Stomach smooth muscle (tissue), 2 donors: ENCODE measurements around the gene MOGAT1.
A peak's percentile ranks its signal among the peaks of the same experiment; 100 is the strongest.

ENCODE experiments used
- H3K27ac ChIP-seq: one replicate; pipeline ENCODE4 v1.7.0; 2013; ENCODE audit warnings: mild to moderate bottlenecking, low read length, inconsistent platforms
- H3K27me3 ChIP-seq, 2 donors: one replicate each; pipeline ENCODE4 v1.7.0; 2013; ENCODE audit warnings: low read length in 2 of 2; ENCODE audit not compliant: insufficient read depth in 2 of 2, control insufficient read depth in 1 of 2
- H3K36me3 ChIP-seq, 2 donors: one replicate each; pipeline ENCODE4 v1.7.0; 2013; ENCODE audit warnings: low read length in 2 of 2; ENCODE audit not compliant: control insufficient read depth in 2 of 2, insufficient read depth in 2 of 2
- H3K4me1 ChIP-seq: one replicate; pipeline ENCODE4 v1.7.0; 2013; ENCODE audit warnings: low read length; ENCODE audit not compliant: control insufficient read depth, insufficient read depth
- H3K4me3 ChIP-seq, 2 donors: one replicate each; pipeline ENCODE4 v1.7.0; 2013; ENCODE audit warnings: low read length in 2 of 2
- H3K9ac ChIP-seq, 2 donors: one replicate each; pipeline ENCODE4 v1.7.0; 2013; ENCODE audit warnings: low read length in 2 of 2, mild to moderate bottlenecking in 1 of 2
- H3K9me3 ChIP-seq, 2 donors: one replicate each; pipeline ENCODE4 v1.7.0; 2013; ENCODE audit warnings: low read length in 2 of 2; ENCODE audit not compliant: control insufficient read depth in 2 of 2
- donor health status: healthy.
- donor health status: Pancreatic carcinoma.

The MOGAT1 gene

DNA sequence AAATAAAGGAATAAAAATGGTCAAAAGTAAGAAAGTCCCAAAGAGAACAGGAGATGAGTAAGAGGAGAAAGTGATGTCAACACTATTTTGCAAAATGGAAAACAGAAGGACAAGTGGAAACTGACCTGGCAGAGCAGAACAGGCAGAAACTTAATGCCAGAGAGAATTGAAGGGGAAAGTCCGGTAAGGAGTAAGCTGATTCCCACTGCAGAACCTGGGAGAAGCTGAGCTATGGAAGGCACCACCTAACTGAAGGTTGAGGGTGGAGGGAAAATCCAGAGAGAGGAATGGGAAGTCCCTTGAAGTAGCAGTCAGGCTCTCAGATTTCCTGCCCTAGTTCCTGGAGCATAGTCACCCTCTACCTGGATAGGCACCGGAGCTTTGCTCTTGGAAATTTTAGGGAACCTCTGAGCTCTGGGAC lies 59.8 kb downstream of the MOGAT1 start:
- H3K9ac ChIP-seq = no peak overlapping the region
- no peaks in the 10 kb centered on the region for H3K9me3 ChIP-seq
- no peaks in the 10 kb centered on the region for H3K36me3 ChIP-seq
- H3K4me3 ChIP-seq = no peak overlapping the region
- H3K4me1 ChIP-seq = peaks cover 30% of the 10 kb centered on the region
- no peaks in the 10 kb centered on the region for H3K27me3 ChIP-seq
- H3K27ac ChIP-seq = no peak overlapping the region

- no peak overlapping the region for H3K27ac ChIP-seq
- no peaks in the 10 kb centered on the region for H3K27me3 ChIP-seq
- H3K36me3 ChIP-seq = no peaks in the 10 kb centered on the region
- no peak overlapping the region for H3K9ac ChIP-seq
- H3K9me3 ChIP-seq = no peaks in the 10 kb centered on the region
- no peak overlapping the region for H3K4me3 ChIP-seq
- peaks cover 30% of the 10 kb centered on the region for H3K4me1 ChIP-seq
Measured at GRCh38 chr2:222732489-222733178, 61.2 kb downstream of the MOGAT1 start.

DNA sequence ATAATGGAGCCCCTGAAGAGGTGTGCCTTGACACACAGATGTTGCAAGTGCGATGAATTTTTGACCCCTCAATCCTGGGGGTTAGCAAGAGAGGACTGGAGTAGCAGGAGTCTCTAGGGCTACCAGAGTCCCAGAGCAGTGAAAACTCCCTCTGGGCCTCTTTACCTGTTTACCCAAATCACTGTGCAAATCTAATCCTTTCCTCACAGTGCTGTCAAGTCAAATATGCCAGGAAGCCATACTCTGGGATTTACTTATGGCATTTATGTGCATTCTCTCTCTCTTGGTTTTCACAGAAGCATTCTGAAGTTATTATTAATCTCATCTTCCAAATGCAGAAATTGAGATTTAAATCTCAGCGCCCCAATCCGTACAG lies 62.0 kb downstream of the MOGAT1 start:
- Histone ChIP-seq H3K9ac (no peak overlapping the region), H3K4me1 (peaks cover 30% of the 10 kb centered on the region), H3K36me3 (no peaks in the 10 kb centered on the region), H3K27ac (no peak overlapping the region), H3K9me3 (no peaks in the 10 kb centered on the region), H3K27me3 (no peaks in the 10 kb centered on the region), H3K4me3 (no peak overlapping the region)

GRCh38 chr2:222733846-222734702 lies 62.6 kb downstream of the MOGAT1 start:
- no peak overlapping the region for H3K27ac ChIP-seq
- peak overlapping the region in 1 of 2 donors; percentile 29 for H3K4me3 ChIP-seq
- no peaks in the 10 kb centered on the region for H3K9me3 ChIP-seq
- H3K9ac ChIP-seq = no peak overlapping the region
- H3K27me3 ChIP-seq = no peaks in the 10 kb centered on the region
- peaks cover 30% of the 10 kb centered on the region for H3K4me1 ChIP-seq
- H3K36me3 ChIP-seq = no peaks in the 10 kb centered on the region

DNA sequence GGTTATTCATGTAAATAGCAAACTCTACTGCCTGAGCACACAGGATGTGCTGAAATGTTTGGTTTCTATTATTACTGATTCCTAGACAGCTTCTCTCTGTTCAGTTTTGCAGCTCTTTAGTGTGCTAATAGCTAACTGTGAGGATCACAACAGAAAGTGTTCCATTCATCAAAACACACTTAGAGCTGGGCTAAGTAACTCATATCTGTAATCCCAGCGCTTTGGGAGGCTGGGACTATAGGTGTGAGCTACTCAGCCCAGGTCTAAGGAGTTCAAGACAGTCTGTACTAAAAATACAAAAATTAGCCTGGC lies 63.2 kb downstream of the MOGAT1 start:
- peaks cover 26% of the 10 kb centered on the region for H3K4me1 ChIP-seq
- no peak overlapping the region for H3K4me3 ChIP-seq
- no peaks in the 10 kb centered on the region for H3K36me3 ChIP-seq
- no peaks in the 10 kb centered on the region for H3K27me3 ChIP-seq
- no peak overlapping the region for H3K27ac ChIP-seq
- H3K9me3 ChIP-seq = no peaks in the 10 kb centered on the region
- no peak overlapping the region for H3K9ac ChIP-seq

DNA sequence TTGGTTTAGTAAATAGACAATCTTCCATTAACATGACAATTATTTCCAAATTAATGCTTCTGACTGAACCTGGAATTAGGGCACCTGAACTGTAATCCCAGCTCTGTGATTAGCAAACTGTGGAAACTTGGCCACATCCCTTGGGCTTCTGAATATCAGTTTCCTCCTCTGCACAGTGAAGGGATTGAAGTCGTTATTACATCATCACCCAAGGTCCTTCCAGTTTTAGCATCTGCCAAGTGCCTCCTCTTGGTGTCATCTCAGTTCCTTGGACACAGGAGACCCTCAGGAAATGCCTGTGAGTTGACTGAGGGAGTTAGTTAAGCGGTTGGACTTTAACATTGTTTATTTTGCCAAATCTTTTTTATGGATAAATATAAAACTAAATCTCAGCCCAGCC lies 64.8 kb downstream of the MOGAT1 start:
- Histone ChIP-seq H3K27me3 (no peaks in the 10 kb centered on the region), H3K36me3 (no peaks in the 10 kb centered on the region), H3K27ac (no peak overlapping the region), H3K9me3 (no peaks in the 10 kb centered on the region), H3K4me3 (no peak overlapping the region), H3K9ac (no peak overlapping the region), H3K4me1 (peaks cover 14% of the 10 kb centered on the region)

DNA sequence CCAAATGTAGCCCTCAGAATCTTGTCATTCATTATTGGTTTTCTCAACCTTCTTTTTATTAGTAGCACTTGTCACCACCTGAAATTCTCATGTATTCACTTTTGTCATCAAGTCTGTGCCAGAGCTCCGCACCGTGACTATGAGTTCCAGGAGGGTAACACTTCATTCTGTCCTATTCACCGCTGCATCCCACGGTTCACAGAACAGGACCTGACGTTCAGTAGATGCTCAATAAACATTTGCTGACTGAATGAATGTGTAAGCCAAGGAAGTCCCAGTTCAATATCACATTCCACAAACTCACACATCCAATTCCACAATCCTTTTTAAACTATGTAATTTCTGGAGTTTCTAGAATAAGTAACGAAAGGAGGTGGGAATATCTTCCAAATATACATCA lies 65.5 kb downstream of the MOGAT1 start:
- Histone ChIP-seq H3K9ac (no peak overlapping the region), H3K27me3 (no peaks in the 10 kb centered on the region), H3K9me3 (no peaks in the 10 kb centered on the region), H3K36me3 (no peaks in the 10 kb centered on the region), H3K4me3 (no peak overlapping the region), H3K4me1 (peaks cover 10% of the 10 kb centered on the region), H3K27ac (no peak overlapping the region)

- no peaks in the 10 kb centered on the region for H3K9me3 ChIP-seq
- no peaks in the 10 kb centered on the region for H3K36me3 ChIP-seq
- H3K4me3 ChIP-seq = no peak overlapping the region
- H3K9ac ChIP-seq = no peak overlapping the region
- H3K27ac ChIP-seq = no peak overlapping the region
- peaks cover 10% of the 10 kb centered on the region for H3K4me1 ChIP-seq
- no peaks in the 10 kb centered on the region for H3K27me3 ChIP-seq
Measured at GRCh38 chr2:222738312-222738711, 66.9 kb downstream of the MOGAT1 start.

GRCh38 chr2:222738809-222739208 lies 67.4 kb downstream of the MOGAT1 start:
- H3K27me3 ChIP-seq = no peaks in the 10 kb centered on the region
- H3K4me1 ChIP-seq = peaks cover 7% of the 10 kb centered on the region
- no peak overlapping the region for H3K4me3 ChIP-seq
- no peaks in the 10 kb centered on the region for H3K36me3 ChIP-seq
- no peak overlapping the region for H3K9ac ChIP-seq
- no peaks in the 10 kb centered on the region for H3K9me3 ChIP-seq
- no peak overlapping the region for H3K27ac ChIP-seq

GRCh38 chr2:222739939-222740338 lies 68.5 kb downstream of the MOGAT1 start:
- no peaks in the 10 kb centered on the region for H3K27me3 ChIP-seq

GRCh38 chr2:222743251-222743812 lies 71.9 kb downstream of the MOGAT1 start:
- Histone ChIP-seq H3K9ac (no peak overlapping the region), H3K36me3 (no peaks in the 10 kb centered on the region), H3K4me3 (no peak overlapping the region), H3K27me3 (no peaks in the 10 kb centered on the region), H3K27ac (no peak overlapping the region), H3K4me1 (no peaks in the 10 kb centered on the region), H3K9me3 (no peaks in the 10 kb centered on the region)

More at GRCh38 chr2:222739939-222740338, 68.5 kb downstream of the MOGAT1 start:
- Histone ChIP-seq H3K4me3 (no peak overlapping the region), H3K27ac (no peak overlapping the region), H3K9ac (no peak overlapping the region), H3K9me3 (no peaks in the 10 kb centered on the region), H3K36me3 (no peaks in the 10 kb centered on the region), H3K4me1 (no peaks in the 10 kb centered on the region)
